K562 (cell line): Measurements from ENCODE around the gene LCNL1. TPM values are rescaled to one million over a fixed set of nuclear protein-coding genes. Genes with fewer than 3 reads are reported as not detected.

Source experiments
- HDAC2 ChIP-seq: fragments of 450-650 bp; IDR thresholded peaks from 2 replicates; pipeline ENCODE4 v1.6.1; 2016; ENCODE audit warnings: mild to moderate bottlenecking
- MCM5 ChIP-seq: fragments of 450-650 bp; IDR thresholded peaks from 2 replicates; pipeline ENCODE4 v1.6.1; 2016; ENCODE audit warnings: low read depth
- PPARD ChIP-seq: fragments of 250-450 bp; sonication (Bioruptor Pico); IDR thresholded peaks from 2 replicates; pipeline ENCODE4 v1.8.0; 2022; ENCODE audit warnings: inconsistent platforms, mild to moderate bottlenecking, moderate library complexity
- RBM25 ChIP-seq: fragments of 200-400 bp; formaldehyde crosslinking; IDR thresholded peaks from 2 replicates; pipeline ENCODE4 v1.6.1; 2018; ENCODE audit warnings: low read length, low read depth, moderate library complexity; ENCODE audit not compliant: severe bottlenecking
- RBM39 ChIP-seq: fragments of 200-400 bp; formaldehyde crosslinking; optimal IDR thresholded peaks from 2 replicates; pipeline ENCODE3; 2018; ENCODE audit warnings: low read depth, low read length
- ZNF175 ChIP-seq: fragments of 200-800 bp; sonication (Bioruptor generic); IDR thresholded peaks from 2 replicates; pipeline ENCODE4 v1.6.1; 2016; ENCODE audit warnings: low read depth, mild to moderate bottlenecking, missing genetic modification characterization, missing compliant biosample characterization
- polyA plus RNA-seq, 8 experiments: library from polyadenylated mRNA; depleted of rRNA in 4 of 8; stranded (reverse) in 5 of 8; unstranded in 3 of 8; fragments of >200 nt; fragmentation: Nextera tagmentation in 2 of 8; fragmentation: Illumina TruSeq in 1 of 8; extraction: Ambion mirVana in 2 of 8; extraction: Trizol in 1 of 8; gene quantifications; 2 replicates each; pipeline versions ENCODE4 v1.2.1 to v1.2.3, GENCODE V29; 2011 to 2014; ENCODE audit warnings: inconsistent platforms in 1 of 8, missing spikeins in 1 of 8
- total RNA-seq, 7 experiments: library from RNA; depleted of rRNA in 6 of 7; stranded (reverse); fragments of >200 nt in 6 of 7; fragmentation: Illumina TruSeq in 2 of 7; extraction: Trizol in 2 of 7; gene quantifications; 2 replicates each; pipeline versions ENCODE4 v1.2.1 to v1.2.3, GENCODE V29; 2011 to 2021; ENCODE audit warnings: low replicate concordance in 1 of 7
- TF ChIP-seq, protein P1 (sequence below), 2 experiments: fragments of 450-650 bp in 1 of 2; sonication (generic) in 1 of 2; formaldehyde crosslinking in 1 of 2; IDR thresholded peaks; 2 replicates each; pipeline versions ENCODE4 v1.7.1 to v1.9.0; 2016 to 2022; ENCODE audit warnings: inconsistent platforms in 1 of 2, mild to moderate bottlenecking in 1 of 2, missing genetic modification reagents in 1 of 2
- TF ChIP-seq, protein P2 (sequence below): sonication (generic); formaldehyde crosslinking; IDR thresholded peaks from 2 replicates; pipeline ENCODE4 v1.9.0; 2022; ENCODE audit warnings: mild to moderate bottlenecking, missing genetic modification reagents
- TF ChIP-seq, protein P3 (sequence below): fragments of 450-650 bp; IDR thresholded peaks from 2 replicates; pipeline ENCODE4 v1.6.1; 2016; ENCODE audit warnings: borderline replicate concordance
- TF ChIP-seq, protein P4 (sequence below): sonication (generic); formaldehyde crosslinking; IDR thresholded peaks from 2 replicates; pipeline ENCODE4 v1.8.0; 2022; ENCODE audit warnings: mild to moderate bottlenecking, missing genetic modification reagents
- TF ChIP-seq, protein P5 (sequence below), 2 experiments: fragments of 450-650 bp; conservative IDR thresholded peaks; 2 replicates each; pipeline ENCODE4 v1.6.1; 2017; ENCODE audit warnings: mild to moderate bottlenecking in 2 of 2, moderate library complexity in 2 of 2

The LCNL1 gene
- total and polyA plus RNA-seq, 9 of the 15 experiments (the other 6 are each of a cell fraction or from before 2014, with no cell fraction given): 0.04 to 0.16 (median 0.04) TPM; not detected in 4

DNA sequence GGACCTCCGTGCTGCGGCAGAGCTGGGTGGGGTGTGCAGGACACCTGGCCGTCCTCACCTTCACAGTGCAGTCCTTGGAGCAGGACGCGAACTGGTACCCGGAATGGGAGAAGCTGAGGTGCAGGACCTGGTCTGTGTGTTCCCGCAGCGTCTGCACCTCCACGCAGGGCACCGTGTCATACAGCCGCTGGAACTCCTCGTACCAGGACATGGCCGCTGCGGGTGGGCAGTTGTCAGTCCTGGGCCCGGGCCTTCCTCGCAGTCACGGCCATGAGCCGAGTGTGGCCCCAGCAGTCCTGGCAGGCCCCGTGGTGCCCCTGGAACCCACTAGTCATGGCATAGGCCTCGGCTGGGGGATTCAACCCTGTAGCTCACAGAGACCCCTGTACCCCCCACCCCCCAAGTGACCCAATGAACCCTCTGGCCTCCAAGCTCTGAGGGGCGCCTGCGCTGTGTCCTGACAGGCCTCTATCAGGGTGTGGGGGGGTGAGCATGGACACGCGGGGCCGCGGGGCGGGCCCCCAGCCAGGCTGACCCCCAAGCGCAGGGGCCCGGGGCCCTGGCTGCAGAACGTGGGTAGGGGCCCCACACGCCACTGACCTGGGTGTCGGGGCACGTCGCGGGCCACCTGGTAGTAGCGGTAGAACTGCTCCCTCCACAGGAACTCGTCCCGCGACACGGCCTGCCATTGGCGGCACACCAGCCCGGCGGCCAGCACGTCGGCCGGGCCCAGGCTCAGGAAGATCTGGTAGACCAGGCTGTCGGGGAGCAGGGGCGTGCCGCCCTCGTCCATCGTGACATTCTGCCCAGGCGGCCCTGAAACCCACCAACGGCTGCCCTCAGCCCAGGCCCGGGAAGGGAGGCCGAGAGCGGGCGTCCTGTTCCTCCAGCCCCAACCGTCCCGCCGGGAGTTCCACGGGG, 39.2 kb upstream of the LCNL1 start (continued):
- TF ChIP-seq, protein P1, sequence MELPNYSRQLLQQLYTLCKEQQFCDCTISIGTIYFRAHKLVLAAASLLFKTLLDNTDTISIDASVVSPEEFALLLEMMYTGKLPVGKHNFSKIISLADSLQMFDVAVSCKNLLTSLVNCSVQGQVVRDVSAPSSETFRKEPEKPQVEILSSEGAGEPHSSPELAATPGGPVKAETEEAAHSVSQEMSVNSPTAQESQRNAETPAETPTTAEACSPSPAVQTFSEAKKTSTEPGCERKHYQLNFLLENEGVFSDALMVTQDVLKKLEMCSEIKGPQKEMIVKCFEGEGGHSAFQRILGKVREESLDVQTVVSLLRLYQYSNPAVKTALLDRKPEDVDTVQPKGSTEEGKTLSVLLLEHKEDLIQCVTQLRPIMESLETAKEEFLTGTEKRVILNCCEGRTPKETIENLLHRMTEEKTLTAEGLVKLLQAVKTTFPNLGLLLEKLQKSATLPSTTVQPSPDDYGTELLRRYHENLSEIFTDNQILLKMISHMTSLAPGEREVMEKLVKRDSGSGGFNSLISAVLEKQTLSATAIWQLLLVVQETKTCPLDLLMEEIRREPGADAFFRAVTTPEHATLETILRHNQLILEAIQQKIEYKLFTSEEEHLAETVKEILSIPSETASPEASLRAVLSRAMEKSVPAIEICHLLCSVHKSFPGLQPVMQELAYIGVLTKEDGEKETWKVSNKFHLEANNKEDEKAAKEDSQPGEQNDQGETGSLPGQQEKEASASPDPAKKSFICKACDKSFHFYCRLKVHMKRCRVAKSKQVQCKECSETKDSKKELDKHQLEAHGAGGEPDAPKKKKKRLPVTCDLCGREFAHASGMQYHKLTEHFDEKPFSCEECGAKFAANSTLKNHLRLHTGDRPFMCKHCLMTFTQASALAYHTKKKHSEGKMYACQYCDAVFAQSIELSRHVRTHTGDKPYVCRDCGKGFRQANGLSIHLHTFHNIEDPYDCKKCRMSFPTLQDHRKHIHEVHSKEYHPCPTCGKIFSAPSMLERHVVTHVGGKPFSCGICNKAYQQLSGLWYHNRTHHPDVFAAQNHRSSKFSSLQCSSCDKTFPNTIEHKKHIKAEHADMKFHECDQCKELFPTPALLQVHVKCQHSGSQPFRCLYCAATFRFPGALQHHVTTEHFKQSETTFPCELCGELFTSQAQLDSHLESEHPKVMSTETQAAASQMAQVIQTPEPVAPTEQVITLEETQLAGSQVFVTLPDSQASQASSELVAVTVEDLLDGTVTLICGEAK (IDR thresholded peaks at IDR 0.05): 0 out of 2 replicates have a peak, but pooled peaks have one; percentile 48
- TF ChIP-seq, protein P1 (CRISPR knock-in tag; IDR thresholded peaks at IDR 0.05): no peak
- TF ChIP-seq, protein P2, sequence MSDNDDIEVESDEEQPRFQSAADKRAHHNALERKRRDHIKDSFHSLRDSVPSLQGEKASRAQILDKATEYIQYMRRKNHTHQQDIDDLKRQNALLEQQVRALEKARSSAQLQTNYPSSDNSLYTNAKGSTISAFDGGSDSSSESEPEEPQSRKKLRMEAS (CRISPR knock-in tag): peak; percentile 37
- no peak for TF ChIP-seq PPARD
- no peak for TF ChIP-seq ZNF175 (CRISPR knock-in tag)
- TF ChIP-seq, protein P3, sequence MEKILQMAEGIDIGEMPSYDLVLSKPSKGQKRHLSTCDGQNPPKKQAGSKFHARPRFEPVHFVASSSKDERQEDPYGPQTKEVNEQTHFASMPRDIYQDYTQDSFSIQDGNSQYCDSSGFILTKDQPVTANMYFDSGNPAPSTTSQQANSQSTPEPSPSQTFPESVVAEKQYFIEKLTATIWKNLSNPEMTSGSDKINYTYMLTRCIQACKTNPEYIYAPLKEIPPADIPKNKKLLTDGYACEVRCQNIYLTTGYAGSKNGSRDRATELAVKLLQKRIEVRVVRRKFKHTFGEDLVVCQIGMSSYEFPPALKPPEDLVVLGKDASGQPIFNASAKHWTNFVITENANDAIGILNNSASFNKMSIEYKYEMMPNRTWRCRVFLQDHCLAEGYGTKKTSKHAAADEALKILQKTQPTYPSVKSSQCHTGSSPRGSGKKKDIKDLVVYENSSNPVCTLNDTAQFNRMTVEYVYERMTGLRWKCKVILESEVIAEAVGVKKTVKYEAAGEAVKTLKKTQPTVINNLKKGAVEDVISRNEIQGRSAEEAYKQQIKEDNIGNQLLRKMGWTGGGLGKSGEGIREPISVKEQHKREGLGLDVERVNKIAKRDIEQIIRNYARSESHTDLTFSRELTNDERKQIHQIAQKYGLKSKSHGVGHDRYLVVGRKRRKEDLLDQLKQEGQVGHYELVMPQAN: peak; percentile 59; the same call in 1 of the 2 replicates
- no peak for TF ChIP-seq MCM5
- TF ChIP-seq RBM39: no peak
- no peak for TF ChIP-seq RBM25
- 0 out of 2 replicates have a peak, but pooled peaks have one; percentile 23 for TF ChIP-seq HDAC2
- TF ChIP-seq, protein P4, sequence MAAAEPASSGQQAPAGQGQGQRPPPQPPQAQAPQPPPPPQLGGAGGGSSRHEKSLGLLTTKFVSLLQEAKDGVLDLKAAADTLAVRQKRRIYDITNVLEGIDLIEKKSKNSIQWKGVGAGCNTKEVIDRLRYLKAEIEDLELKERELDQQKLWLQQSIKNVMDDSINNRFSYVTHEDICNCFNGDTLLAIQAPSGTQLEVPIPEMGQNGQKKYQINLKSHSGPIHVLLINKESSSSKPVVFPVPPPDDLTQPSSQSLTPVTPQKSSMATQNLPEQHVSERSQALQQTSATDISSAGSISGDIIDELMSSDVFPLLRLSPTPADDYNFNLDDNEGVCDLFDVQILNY: no peak
- TF ChIP-seq, protein P5, sequence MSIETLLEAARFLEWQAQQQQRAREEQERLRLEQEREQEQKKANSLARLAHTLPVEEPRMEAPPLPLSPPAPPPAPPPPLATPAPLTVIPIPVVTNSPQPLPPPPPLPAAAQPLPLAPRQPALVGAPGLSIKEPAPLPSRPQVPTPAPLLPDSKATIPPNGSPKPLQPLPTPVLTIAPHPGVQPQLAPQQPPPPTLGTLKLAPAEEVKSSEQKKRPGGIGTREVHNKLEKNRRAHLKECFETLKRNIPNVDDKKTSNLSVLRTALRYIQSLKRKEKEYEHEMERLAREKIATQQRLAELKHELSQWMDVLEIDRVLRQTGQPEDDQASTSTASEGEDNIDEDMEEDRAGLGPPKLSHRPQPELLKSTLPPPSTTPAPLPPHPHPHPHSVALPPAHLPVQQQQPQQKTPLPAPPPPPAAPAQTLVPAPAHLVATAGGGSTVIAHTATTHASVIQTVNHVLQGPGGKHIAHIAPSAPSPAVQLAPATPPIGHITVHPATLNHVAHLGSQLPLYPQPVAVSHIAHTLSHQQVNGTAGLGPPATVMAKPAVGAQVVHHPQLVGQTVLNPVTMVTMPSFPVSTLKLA (conservative IDR thresholded peaks at IDR 0.05): peak; percentile 38 to 57; a peak in 2 of 4 replicates
